ENCODE results near the gene GJD4.

The GJD4 gene

DNA sequence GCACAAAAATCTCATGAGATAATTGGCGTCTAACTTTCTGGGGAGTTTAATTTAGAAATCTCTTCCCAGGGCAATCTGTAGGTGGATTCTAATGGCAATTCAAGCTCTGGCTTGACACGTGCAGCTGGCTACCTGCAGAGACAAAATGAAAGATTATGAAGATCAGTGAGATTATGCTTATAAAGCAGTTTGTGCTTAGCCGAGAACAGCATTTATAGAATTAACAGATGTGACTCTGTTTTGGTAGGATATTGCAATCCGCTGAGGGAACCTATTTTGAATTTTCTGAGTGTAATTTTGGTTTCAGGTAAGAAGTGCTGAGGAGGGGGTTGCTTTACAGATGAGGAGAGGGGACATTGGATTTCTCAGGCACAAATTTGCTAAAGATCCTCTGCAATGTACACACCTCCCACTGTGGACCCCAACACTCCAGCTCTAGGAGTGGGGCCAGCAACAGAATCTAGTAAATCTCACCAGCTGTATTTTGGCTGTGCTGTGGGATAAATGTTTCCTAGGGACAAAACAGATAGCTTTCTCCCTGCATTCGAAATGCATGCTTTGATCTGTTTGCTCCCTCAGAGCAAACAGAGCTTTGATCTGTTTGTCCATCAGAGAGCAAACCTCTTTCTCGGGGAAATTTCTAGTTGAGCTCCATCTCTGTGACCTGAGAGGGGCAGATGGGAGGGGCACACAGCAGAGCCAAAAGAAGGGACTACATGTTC is 7.4 kb downstream of the GJD4 start:
- TF ChIP-seq, protein P1, sequence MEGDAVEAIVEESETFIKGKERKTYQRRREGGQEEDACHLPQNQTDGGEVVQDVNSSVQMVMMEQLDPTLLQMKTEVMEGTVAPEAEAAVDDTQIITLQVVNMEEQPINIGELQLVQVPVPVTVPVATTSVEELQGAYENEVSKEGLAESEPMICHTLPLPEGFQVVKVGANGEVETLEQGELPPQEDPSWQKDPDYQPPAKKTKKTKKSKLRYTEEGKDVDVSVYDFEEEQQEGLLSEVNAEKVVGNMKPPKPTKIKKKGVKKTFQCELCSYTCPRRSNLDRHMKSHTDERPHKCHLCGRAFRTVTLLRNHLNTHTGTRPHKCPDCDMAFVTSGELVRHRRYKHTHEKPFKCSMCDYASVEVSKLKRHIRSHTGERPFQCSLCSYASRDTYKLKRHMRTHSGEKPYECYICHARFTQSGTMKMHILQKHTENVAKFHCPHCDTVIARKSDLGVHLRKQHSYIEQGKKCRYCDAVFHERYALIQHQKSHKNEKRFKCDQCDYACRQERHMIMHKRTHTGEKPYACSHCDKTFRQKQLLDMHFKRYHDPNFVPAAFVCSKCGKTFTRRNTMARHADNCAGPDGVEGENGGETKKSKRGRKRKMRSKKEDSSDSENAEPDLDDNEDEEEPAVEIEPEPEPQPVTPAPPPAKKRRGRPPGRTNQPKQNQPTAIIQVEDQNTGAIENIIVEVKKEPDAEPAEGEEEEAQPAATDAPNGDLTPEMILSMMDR (IDR thresholded peaks at IDR 0.05; ENCODE audit: low read length, missing control alignments) = no peak
- DNase-seq (ENCODE audit: low read depth) = no peak
- H3K4me3 ChIP-seq (replicated peaks; ENCODE audit: low read depth, low read length) = no peak overlapping the region

DNA sequence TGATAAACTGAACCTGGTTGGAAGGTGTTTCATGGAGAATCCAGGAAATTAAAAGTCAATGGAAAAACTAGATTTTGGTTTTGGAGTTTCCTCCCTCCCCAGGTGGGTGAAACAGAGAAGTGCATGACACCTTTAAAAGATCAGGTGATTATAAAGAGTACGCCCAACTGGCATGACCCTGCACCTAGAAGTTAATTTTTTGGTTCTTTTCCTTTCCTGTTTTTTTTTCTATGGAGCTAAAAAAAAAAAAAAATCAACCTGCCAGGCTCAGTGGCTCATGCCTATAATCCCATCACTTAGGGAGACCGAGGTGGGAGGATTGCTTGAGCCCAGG is 7.9 kb downstream of the GJD4 start:
- H3K4me3 ChIP-seq (replicated peaks; ENCODE audit: low read depth, low read length) = no peak overlapping the region
- no peak for DNase-seq (ENCODE audit: low read depth)
- TF ChIP-seq, protein P1 (IDR thresholded peaks at IDR 0.05; ENCODE audit: low read length, missing control alignments) = no peak

DNA sequence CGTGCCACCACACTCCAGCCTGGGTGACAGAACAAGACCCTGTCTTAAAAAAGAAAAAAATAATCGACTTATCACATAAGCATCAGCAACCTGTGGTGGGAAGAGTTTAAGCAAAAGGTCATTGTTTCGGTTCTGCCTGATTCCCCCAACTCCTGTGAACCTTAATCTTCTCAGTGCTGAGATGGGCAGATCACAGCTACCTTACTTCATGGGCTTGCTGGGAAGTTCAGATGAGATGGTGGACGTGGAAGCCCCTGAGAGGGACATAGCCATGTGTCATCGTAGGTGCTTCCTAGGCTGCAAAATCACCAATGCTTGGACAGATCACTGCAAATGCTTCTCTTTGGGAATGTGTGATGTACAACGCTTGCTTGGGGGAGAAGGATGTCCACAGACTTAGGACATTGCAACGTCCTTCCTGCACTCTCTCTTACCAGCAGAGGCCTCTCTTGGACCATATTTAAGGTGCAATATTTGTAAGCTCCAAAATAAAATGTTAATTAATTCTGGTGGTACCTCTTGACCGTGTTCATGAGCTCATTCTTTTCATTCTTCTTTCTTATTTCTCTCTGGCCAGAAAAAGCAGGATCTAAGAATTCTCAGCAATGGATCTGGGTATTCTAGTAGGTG is 8.6 kb downstream of the GJD4 start:
- peak; percentile 61 for DNase-seq (ENCODE audit: low read depth)
- TF ChIP-seq, protein P1 (IDR thresholded peaks at IDR 0.05; ENCODE audit: low read length, missing control alignments) = peak; percentile 61
- H3K4me3 ChIP-seq (replicated peaks; ENCODE audit: low read depth, low read length) = no peak overlapping the region

DNA sequence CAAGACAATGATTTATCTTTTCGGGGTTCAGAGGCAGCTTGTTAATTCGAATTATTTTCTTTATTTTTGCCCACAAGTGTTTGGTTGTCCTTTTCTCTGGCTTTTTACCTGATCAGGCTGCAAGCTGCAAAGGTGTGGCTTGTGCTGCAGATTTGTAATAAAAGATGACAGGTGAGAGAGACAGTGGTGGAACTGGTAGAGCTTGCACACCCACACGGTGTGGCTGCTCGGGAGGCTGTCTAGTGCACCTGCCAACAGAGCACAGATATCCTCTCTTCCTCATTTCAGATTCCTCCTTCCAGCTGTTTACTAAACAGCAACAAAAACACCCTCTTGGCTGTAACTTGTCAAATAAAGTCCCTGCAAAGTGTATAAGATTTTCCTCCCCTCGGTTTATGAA is 9.2 kb downstream of the GJD4 start:
- H3K4me3 ChIP-seq (replicated peaks; ENCODE audit: low read depth, low read length) = no peak overlapping the region
- DNase-seq (ENCODE audit: low read depth) = no peak
- TF ChIP-seq, protein P1 (IDR thresholded peaks at IDR 0.05; ENCODE audit: low read length, missing control alignments) = no peak

DNA sequence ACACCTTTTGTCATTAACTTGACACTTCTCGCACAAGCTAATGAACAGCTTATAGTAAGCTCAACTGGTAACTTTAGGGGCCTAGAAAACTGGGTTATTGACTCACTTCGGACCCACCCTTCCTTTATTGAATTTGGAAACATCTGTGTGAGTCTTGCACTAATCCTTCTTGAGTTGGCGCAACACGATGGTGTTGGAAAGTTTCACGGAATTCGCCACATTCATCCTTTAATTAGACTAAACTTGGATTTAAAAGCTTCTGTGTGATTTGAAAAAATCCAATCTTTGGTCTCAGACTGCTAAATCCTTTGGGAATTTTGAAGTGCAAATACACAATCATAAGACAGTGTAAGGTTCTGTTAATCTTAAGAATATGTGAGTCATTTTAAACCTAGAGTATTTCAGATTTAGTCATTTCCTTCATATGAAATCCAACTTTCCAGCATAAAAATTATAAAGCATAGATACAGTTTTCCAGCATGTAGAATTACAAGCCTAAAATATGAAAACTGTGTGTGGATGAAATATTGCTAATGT is 21.9 kb downstream of the GJD4 start:
- no peak overlapping the region for H3K4me3 ChIP-seq (replicated peaks; ENCODE audit: low read depth, low read length)
- TF ChIP-seq, protein P1 (IDR thresholded peaks at IDR 0.05; ENCODE audit: low read length, missing control alignments) = no peak
- peak; percentile 53 for DNase-seq (ENCODE audit: low read depth)

DNA sequence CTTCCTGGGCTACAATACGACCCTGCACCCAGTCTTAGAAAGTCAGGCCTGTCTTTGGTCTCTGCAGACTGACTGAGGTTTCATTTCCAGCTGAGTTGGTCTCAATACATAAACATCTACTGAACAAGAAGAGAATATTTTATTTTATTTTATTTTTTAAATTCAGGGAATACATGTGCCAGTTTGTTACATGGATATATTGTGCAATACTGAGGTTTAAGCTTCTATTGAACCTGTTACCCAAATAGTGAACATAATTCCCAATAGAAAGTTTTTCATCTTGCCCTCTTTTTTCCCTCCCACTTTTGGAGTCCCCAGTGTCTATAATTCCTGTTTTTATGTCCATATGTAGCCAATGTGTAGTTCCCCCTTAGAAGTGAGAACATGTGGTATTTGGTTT is 26.3 kb downstream of the GJD4 start:
- H3K4me3 ChIP-seq (replicated peaks; ENCODE audit: low read depth, low read length) = no peak overlapping the region
- TF ChIP-seq, protein P1 (IDR thresholded peaks at IDR 0.05; ENCODE audit: low read length, missing control alignments) = no peak
- DNase-seq (ENCODE audit: low read depth) = no peak
